GM19467 (cell line): ENCODE results near the gene SPOCK2.

Experiments used
- ATAC-seq: cut with Tn5 transposase; IDR thresholded peaks from one replicate; pipeline ENCODE4 v1.9.1; 2021; ENCODE audit warnings: mild to moderate bottlenecking, moderate library complexity; ENCODE audit not compliant: unreplicated experiment

The SPOCK2 gene

DNA sequence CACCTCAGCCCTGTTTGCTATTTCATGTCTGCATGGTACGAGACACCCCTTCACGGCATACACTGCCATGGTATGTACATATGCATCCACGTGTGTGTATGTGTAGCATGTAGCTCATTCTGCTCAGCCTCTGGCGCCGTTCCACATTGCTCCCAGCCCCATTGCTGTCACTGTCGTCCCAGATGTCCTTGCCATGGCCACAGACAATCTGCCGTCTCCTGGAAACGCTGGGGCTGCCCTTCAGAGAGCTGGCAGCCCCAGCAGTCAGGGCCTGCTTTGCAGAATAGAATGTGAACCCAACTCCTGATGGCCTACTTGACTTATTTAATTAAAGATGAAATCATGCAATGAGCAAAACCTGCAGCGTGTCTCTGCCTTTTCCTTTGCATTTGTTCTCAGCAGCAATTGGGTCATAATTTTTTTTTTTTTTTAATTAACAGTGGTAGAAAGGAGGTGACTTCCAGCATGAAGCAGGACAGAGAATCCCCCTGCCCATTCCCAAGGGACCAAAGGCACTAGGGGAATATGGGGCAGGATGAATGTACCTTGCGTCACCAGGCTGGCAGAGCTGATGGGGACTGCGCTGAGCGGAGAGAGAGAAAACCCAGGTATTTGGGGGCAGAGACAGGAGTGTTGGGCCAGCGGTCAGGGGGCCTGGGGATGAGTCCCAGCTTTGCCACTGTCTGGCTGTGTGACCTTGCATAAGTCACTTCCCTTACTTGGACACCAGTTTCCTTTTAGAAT, 75.0 kb downstream of the SPOCK2 start:
- no peak for ATAC-seq

DNA sequence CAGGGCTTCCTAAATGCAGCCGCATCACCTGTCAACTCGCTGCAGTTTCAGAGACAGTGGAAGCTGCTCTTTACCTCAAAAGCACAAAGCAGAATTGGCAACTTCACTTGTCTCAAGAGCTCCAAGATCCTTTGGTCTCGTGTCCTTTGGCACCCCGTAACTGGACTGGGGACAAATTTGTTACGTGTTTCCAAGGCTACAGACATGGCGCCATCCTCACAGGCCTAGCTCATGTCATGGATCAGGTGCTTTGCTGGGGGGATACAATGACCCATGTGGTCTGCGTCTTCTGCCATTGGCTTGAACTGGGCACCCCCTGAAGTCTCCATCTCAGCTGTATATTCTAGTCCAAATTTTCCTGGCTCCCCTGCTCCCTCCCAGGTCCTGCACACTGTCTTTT, 75.6 kb downstream of the SPOCK2 start:
- ATAC-seq, result no peak

- no peak for ATAC-seq
These were observed 76.3 kb downstream of the SPOCK2 start for GRCh38 chr10:72011976-72012512.

DNA sequence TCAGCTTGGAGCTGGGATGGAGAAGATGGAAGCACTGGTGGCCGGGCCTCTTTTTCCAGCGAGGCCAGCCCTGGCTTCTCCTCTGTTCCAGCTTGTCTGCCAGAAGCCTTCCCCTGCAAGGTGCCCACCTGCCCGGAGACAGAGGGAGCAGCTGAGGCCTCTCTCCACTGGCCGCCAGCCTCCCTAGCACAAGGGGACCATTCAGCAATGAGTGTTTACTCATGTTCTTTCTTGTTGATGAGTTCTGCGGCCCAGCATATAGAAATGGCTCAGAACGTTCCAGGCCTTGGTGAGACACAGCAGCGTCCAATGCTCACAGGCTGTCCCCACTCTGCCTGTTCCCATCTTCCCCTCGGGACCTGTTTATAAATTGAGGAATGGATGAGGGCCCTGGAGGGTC, 76.9 kb downstream of the SPOCK2 start:
- ATAC-seq, result no peak

GRCh38 chr10:72011016-72011415, 77.3 kb downstream of the SPOCK2 start:
- ATAC-seq, result no peak

GRCh38 chr10:72010234-72010973, 77.9 kb downstream of the SPOCK2 start:
- no peak for ATAC-seq

- ATAC-seq, result no peak
These were observed 78.8 kb downstream of the SPOCK2 start for GRCh38 chr10:72009425-72010081.

DNA sequence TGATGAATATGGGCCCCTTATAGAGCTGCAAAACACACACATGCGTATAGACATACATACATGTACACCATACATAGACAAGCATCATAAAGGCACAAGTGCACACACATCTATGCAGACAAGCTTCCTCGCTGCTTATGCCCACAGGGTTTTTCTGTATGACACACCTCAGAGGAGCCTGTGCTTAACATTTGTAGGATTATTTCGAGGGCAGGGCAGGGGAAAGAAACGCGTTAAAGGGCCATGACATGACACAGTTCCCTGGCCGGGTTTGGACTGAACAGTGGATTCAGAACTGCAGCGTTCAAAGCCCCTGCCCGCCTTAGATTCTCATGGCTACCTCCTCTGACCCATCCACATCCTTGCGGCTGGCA, 79.3 kb downstream of the SPOCK2 start:
- ATAC-seq, result no peak
